Subcutaneous abdominal adipose tissue (tissue), 5 donors: ENCODE data around the gene UGT1A6.
"Not testable (repeated sequence)": the region's sequence is repeated elsewhere in the genome, so short reads cannot be mapped to it uniquely, and the experiment has no call there.

Experiments
- H3K27ac ChIP-seq: one replicate; pipeline ENCODE4 v1.7.0; 2013; ENCODE audit warnings: low read depth, mild to moderate bottlenecking, inconsistent platforms, low read length, moderate library complexity
- H3K27me3 ChIP-seq, 5 donors: one replicate each; pipeline ENCODE4 v1.7.0; 2013; ENCODE audit warnings: low read length in 5 of 5, inconsistent platforms in 1 of 5; ENCODE audit not compliant: control insufficient read depth in 5 of 5, insufficient read depth in 4 of 5
- H3K36me3 ChIP-seq, 5 donors: one replicate each; pipeline ENCODE4 v1.7.0; 2013; ENCODE audit warnings: low read length in 5 of 5; ENCODE audit not compliant: control insufficient read depth in 5 of 5, insufficient read depth in 5 of 5
- H3K4me1 ChIP-seq, 5 donors: one replicate each; pipeline ENCODE4 v1.7.0; 2013; ENCODE audit warnings: low read length in 5 of 5, mild to moderate bottlenecking in 3 of 5, moderate library complexity in 1 of 5; ENCODE audit not compliant: control insufficient read depth in 5 of 5, insufficient read depth in 5 of 5
- H3K4me3 ChIP-seq, 5 donors: one replicate each; pipeline ENCODE4 v1.7.0; 2013; ENCODE audit warnings: low read length in 5 of 5, low read depth in 1 of 5
- H3K9ac ChIP-seq, 5 donors: one replicate each; pipeline ENCODE4 v1.7.0; 2013; ENCODE audit warnings: low read length in 5 of 5, mild to moderate bottlenecking in 4 of 5, moderate library complexity in 3 of 5
- H3K9me3 ChIP-seq, 5 donors: one replicate each; pipeline ENCODE4 v1.7.0; 2013; ENCODE audit warnings: low read length in 5 of 5; ENCODE audit not compliant: control insufficient read depth in 5 of 5
- donor health status: healthy.
- donor health status: healthy.
- donor health status: healthy.
- donor health status: healthy.
- donor health status: healthy.

UGT1A6 gene

DNA sequence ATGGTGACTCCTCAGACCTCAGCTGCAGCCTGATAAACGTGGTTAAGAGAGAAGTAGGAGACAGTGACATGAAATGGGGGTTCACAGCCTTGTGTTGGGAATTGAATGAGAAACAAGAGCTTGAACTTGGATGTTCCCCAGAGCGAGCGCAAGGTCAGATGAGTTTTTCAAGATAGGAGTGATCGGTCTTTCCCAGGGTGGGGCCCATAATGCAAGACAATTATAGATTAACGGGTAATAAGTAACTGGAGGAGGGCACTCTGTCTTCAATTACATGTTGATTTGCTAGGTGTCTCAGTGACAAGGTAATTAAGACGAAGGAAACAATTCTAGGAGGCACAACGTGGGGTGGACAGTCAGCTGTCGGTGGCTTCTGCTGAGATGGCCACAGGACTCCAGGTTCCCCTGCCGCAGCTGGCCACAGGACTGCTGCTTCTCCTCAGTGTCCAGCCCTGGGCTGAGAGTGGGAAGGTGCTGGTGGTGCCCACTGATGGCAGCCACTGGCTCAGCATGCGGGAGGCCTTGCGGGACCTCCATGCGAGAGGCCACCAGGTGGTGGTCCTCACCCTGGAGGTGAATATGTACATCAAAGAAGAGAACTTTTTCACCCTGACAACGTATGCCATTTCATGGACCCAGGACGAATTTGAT is 20.0 kb downstream of the UGT1A6 start, which contains the start of gene UGT1A5:
TSS of gene UGT1A5 (plus strand) at position 297 of the 651 bp plus-strand sequence. CDS start at position 382, 85 bp downstream.
- Histone ChIP-seq H3K9ac (no peak within 1 kb of the TSS), H3K27me3 (peaks cover 0 to 4% (median 2%) of the 10 kb centered on the region in 5 donors), H3K4me1 (no peaks in the 10 kb centered on the region), H3K27ac (no peak within 1 kb of the TSS), H3K36me3 (no peaks in the 10 kb centered on the region), H3K9me3 (no peaks in the 10 kb centered on the region), H3K4me3 (no peak within 1 kb of the TSS)

DNA sequence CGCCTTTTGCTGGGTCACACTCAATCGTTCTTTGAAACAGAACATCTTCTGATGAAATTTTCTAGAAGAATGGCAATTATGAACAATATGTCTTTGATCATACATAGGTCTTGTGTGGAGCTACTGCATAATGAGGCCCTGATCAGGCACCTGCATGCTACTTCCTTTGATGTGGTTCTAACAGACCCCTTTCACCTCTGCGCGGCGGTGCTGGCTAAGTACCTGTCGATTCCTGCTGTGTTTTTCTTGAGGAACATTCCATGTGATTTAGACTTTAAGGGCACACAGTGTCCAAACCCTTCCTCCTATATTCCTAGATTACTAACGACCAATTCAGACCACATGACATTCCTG is 20.5 kb downstream of the UGT1A6 start:
- no peaks in the 10 kb centered on the region for H3K36me3 ChIP-seq
- no peaks in the 10 kb centered on the region for H3K4me1 ChIP-seq
- H3K27me3 ChIP-seq, result peaks cover 0 to 4% (median 2%) of the 10 kb centered on the region in 5 donors
- no peaks in the 10 kb centered on the region for H3K9me3 ChIP-seq
- H3K27ac ChIP-seq, result no peak overlapping the region
- no peak overlapping the region for H3K4me3 ChIP-seq
- H3K9ac ChIP-seq, result no peak overlapping the region

DNA sequence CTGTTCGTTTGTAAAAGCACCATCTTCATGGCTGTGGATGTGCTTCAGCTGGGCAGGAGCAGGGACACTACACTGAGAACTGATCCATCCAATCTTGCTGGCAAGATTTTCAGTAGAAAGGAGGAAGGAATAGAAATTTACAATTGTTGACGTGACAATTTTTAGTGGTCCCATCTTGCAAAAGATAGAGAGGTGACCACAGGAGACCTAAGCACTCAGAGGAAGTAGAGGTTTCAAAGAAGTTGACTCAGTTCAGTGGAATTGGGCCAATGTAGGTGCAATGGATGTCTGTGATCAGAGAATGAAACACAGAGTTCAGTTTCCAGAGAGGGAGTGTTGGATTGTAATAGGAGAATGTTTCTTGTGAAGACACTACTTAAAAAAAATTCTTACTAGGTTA is 21.4 kb downstream of the UGT1A6 start:
- no peaks in the 10 kb centered on the region for H3K4me1 ChIP-seq
- no peak overlapping the region for H3K27ac ChIP-seq
- H3K9me3 ChIP-seq, result no peaks in the 10 kb centered on the region
- no peak overlapping the region for H3K4me3 ChIP-seq
- H3K9ac ChIP-seq, result no peak overlapping the region
- no peaks in the 10 kb centered on the region for H3K36me3 ChIP-seq
- H3K27me3 ChIP-seq, result peaks cover 0 to 4% (median 2%) of the 10 kb centered on the region in 5 donors

DNA sequence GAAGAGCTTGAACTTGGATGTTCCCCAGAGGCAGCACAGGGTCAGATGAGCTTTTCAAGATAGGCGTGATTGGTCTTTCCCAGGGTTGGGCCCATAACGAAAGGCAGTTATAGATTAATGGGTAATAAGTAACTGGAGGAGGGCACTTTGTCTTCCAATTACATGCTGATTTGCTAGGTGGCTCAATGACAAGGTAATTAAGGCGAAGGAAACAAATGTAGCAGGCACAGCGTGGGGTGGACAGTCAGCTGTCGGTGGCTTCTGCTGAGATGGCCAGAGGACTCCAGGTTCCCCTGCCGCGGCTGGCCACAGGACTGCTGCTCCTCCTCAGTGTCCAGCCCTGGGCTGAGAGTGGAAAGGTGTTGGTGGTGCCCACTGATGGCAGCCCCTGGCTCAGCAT is 25.9 kb downstream of the UGT1A6 start, which contains the start of gene UGT1A4:
TSS of gene UGT1A4 (plus strand) at position 185 of the 400 bp plus-strand sequence. CDS start at position 270, 85 bp downstream.
- H3K27me3 ChIP-seq, result peaks cover 0 to 4% (median 0%) of the 10 kb centered on the region in 5 donors
- H3K4me1 ChIP-seq, result no peaks in the 10 kb centered on the region
- H3K4me3 ChIP-seq, result no peak within 1 kb of the TSS
- H3K36me3 ChIP-seq, result no peaks in the 10 kb centered on the region
- no peak within 1 kb of the TSS for H3K27ac ChIP-seq
- no peak within 1 kb of the TSS for H3K9ac ChIP-seq
- no peaks in the 10 kb centered on the region for H3K9me3 ChIP-seq

DNA sequence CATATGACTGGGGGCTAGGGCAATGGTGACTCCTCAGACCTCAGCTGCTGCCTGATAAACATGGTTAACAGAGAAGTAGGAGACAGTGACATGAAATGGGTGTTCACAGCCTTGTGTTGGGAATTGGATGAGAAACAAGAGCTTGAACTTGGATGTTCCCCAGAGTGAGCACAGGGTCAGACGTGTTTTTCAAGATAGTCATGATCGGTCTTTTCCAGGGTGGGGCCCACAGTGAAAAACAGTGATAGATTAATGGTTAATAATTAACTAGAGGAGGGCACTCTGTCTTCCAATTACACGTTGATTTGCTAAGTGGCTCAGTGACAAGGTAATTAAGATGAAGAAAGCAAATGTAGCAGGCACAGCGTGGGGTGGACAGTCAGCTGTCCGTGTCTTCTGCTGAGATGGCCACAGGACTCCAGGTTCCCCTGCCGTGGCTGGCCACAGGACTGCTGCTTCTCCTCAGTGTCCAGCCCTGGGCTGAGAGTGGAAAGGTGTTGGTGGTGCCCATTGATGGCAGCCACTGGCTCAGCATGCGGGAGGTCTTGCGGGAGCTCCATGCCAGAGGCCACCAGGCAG is 36.1 kb downstream of the UGT1A6 start, which contains the start of gene UGT1A3:
TSS of gene UGT1A3 (plus strand) at position 320 of the 579 bp plus-strand sequence. CDS start at position 405, 85 bp downstream.
- Histone ChIP-seq H3K4me1 (no peaks in the 10 kb centered on the region), H3K36me3 (no peaks in the 10 kb centered on the region), H3K9me3 (no peaks in the 10 kb centered on the region), H3K9ac (no peak within 1 kb of the TSS), H3K27me3 (peaks cover 0 to 2% (median 0%) of the 10 kb centered on the region in 5 donors), H3K4me3 (no peak within 1 kb of the TSS), H3K27ac (no peak within 1 kb of the TSS)

DNA sequence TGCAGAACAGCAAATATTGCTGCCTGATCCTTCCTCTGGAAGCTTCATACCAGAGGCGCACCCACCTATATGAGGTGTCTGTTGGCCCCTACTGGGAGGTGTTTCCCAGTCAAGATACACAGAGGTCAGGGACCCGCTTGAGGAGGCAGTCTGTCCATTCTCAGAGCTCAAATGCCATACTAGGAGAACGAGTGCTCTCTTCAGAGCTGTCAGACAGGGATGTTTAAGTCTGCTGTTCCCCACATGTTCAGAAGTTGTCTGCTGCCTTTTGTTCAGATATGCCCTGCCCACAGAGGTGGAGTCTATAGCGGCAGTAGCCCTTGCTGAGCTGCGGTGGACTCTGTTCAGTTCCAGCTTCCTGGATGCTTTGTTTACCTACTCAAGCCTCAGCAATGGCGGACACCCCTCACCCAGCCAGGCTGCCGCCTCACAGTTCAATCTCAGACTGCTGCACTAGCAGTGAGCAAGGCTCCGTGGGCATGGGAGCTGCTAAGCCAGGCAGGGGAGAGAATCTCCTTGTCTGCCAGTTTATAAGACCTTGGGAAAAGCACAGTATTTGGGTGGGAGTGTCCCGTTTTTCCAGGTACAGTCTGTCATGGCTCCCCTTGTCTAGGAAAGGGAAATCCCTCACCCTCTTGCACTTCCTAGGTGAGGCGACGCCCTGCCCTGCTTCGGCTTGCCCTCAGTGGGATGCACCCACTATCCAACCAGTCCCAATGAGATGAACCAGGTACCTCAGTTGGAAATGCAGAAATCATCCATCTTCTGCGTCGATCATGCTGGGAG is 44.4 kb downstream of the UGT1A6 start:
- H3K27ac ChIP-seq, H3K4me3 ChIP-seq, H3K9me3 ChIP-seq, H3K9ac ChIP-seq, H3K4me1 ChIP-seq, H3K36me3 ChIP-seq, H3K27me3 ChIP-seq: not testable (repeated sequence)

DNA sequence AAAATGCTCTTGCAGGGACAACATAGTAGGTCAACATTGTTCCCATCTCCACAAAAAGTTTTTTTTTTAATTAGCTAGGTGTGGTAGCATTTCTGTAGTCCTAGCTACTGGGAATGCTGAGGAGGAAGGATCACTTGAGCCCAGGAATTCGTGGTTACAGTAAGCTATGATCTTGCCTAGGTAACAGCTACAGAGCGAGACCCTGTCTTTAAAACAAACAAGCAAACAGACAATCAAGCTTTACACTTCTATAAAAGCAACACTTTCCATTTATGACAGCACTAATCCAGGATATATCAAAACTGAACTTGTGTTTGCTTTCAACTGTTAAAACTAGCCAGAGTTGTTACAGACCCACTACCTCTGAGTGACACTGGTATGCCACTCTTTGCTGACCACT is 48.2 kb downstream of the UGT1A6 start:
- Histone ChIP-seq H3K4me3 (no peak overlapping the region), H3K9me3 (peaks cover 0 to 2% (median 0%) of the 10 kb centered on the region in 5 donors), H3K36me3 (no peaks in the 10 kb centered on the region), H3K9ac (no peak overlapping the region), H3K4me1 (no peaks in the 10 kb centered on the region), H3K27ac (no peak overlapping the region), H3K27me3 (peaks cover 0 to 4% (median 0%) of the 10 kb centered on the region in 5 donors)

DNA sequence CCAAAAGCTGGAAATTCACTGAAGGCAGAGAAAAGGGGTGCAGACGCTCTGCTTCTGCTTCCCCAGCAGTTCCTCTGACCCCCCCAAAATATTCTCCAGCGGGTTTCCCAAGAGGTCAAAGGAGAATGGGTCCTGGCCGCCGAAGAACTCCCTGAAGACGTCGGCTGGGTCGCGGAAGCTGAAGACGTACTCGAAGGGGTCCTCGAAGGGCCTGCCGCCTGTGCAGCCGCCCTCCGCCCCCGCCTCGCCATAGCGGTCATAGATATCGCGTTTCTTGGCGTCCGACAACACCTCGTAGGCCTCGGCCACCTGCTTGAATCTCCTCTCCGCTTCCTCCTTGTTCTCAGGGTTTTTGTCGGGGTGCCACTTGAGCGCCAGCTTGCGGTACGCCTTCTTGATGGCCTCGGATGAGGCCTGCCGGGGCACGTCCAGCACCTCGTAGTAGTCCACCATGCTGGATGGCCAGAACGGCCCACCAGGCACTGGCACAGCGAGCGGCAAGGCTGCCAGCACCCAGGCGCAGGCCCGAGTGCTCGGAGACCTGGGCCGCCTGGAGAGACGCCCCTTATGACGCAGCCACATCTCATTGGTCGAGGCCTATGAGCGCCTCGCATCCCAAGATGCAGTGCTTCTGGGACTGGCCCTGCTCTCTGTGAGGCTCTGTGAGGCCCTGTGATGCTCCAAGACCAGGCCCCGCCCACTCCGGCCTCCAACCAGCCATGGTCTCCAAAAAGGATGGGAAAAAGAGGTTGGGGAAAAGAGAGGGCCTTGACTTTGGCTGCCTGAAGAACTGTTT is 51.0 kb downstream of the UGT1A6 start:
- H3K4me3 ChIP-seq, result no peak overlapping the region
- H3K9me3 ChIP-seq, result peaks cover 0 to 2% (median 0%) of the 10 kb centered on the region in 5 donors
- peaks cover 0 to 2% (median 0%) of the 10 kb centered on the region in 5 donors for H3K27me3 ChIP-seq
- no peaks in the 10 kb centered on the region for H3K4me1 ChIP-seq
- no peak overlapping the region for H3K27ac ChIP-seq
- H3K36me3 ChIP-seq, result no peaks in the 10 kb centered on the region
- H3K9ac ChIP-seq, result no peak overlapping the region

DNA sequence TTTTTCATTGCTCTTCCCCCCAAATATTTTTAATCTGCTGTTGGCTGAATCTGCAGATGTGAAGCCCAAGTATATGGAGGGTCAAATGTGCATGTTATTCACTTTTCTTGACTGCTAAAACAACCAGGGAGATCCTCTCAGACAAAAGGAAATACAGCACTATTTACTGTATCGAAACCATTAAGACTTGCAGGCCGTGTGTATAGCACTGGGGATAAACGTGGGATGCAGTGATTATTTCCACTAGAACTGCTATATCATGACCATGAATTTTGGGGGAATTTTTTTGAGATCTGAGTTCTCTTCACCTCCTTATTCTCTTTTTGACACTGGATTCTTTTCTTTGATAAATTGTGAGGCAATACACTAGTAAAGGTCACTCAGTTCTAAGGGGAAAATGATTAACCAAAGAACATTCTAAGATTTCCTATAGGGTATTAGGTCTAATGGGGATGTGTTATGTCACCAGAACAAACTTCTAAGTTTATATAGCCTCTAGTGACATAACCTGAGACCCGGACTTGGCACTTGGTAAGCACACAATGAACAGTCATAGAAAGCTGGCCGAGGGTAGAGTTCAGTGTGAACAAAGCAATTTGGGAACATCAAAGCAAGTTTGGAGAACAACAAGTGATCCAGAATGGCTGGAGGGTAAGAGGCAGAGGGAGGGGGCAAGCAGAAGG is 52.5 kb downstream of the UGT1A6 start:
- no peaks in the 10 kb centered on the region for H3K36me3 ChIP-seq
- H3K4me3 ChIP-seq, result no peak overlapping the region
- H3K9me3 ChIP-seq, result peaks cover 0 to 2% (median 0%) of the 10 kb centered on the region in 5 donors
- H3K9ac ChIP-seq, result no peak overlapping the region
- no peak overlapping the region for H3K27ac ChIP-seq
- peaks cover 0 to 2% (median 0%) of the 10 kb centered on the region in 5 donors for H3K27me3 ChIP-seq
- H3K4me1 ChIP-seq, result no peaks in the 10 kb centered on the region
